Suprapubic skin (tissue), 4 donors: ENCODE results near the gene WFIKKN2. TPM values are rescaled to one million over a fixed set of nuclear protein-coding genes. Genes with fewer than 3 reads are reported as not detected.

Source experiments
- DNase-seq, 2 donors: peaks; one replicate each; pipeline ENCODE4 v3.0.0-alpha.2; 2019; ENCODE audit warnings: low spot score in 2 of 2
- H3K27ac ChIP-seq: fragments of 200-600 bp; sonication (generic); one replicate; pipeline ENCODE4 v1.5.1; 2019
- H3K27me3 ChIP-seq: fragments of 200-600 bp; sonication (generic); one replicate; pipeline ENCODE4 v1.5.1; 2019
- H3K36me3 ChIP-seq: fragments of 200-600 bp; sonication (generic); one replicate; pipeline ENCODE4 v1.5.1; 2019
- H3K4me1 ChIP-seq: fragments of 200-600 bp; sonication (generic); one replicate; pipeline ENCODE4 v1.5.1; 2019
- H3K4me3 ChIP-seq: fragments of 200-600 bp; sonication (generic); one replicate; pipeline ENCODE4 v1.5.1; 2019; ENCODE audit warnings: mild to moderate bottlenecking
- H3K9me3 ChIP-seq: fragments of 200-600 bp; sonication (generic); one replicate; pipeline ENCODE4 v1.5.1; 2019
- CTCF ChIP-seq, 2 donors: fragments of 200-600 bp in 1 of 2; fragments of 450-650 bp in 1 of 2; sonication (generic) in 1 of 2; IDR thresholded peaks; one replicate each; pipeline ENCODE4 v1.5.1; 2016 to 2019; ENCODE audit warnings: antibody characterized with exemption in 2 of 2, mild to moderate bottlenecking in 1 of 2, moderate library complexity in 1 of 2
- EP300 ChIP-seq: sonication (generic); formaldehyde crosslinking; IDR thresholded peaks from one replicate; pipeline ENCODE4 v1.6.1; 2017; ENCODE audit warnings: antibody characterized with exemption
- POLR2A ChIP-seq, 2 donors: fragments of 450-650 bp; IDR thresholded peaks; one replicate each; pipeline ENCODE4 v1.6.1; 2017; ENCODE audit warnings: antibody characterized with exemption in 2 of 2, mild to moderate bottlenecking in 2 of 2, moderate library complexity in 2 of 2
- POLR2AphosphoS5 ChIP-seq, 3 donors: sonication (generic); formaldehyde crosslinking; IDR thresholded peaks; one replicate each; pipeline ENCODE4 v1.6.1; 2017; ENCODE audit warnings: antibody characterized with exemption in 3 of 3
- WGBS: methylation state at CpG from one replicate; pipeline ENCODE4 v1.1.5; 2018; 5-methylcytosine and 5-hydroxymethylcytosine counted together
- total RNA-seq, 4 donors: library from RNA; depleted of rRNA; stranded (reverse); fragments of >200 nt; gene quantifications; one replicate each; pipeline ENCODE4 v1.1.0, GENCODE V29; 2016

WFIKKN2 gene
- total RNA-seq, 4 donors from 2014 or later, result 0.36 to 0.93 (median 0.65) TPM

GRCh38 chr17:50834429-50835300 is 721 bp upstream of the WFIKKN2 start:
- Histone ChIP-seq H3K4me3 (peak overlapping the region; percentile 6), H3K4me1 (peaks cover 13% of the 10 kb centered on the region), H3K9me3 (no peaks in the 10 kb centered on the region), H3K36me3 (no peaks in the 10 kb centered on the region), H3K27me3 (peaks cover 17% of the 10 kb centered on the region), H3K27ac (no peak overlapping the region)
- peak; percentile 56 to 76 for DNase-seq
- 81% methylated on average over 27 of the region's 38 CpGs for WGBS
- TF ChIP-seq POLR2AphosphoS5 (IDR thresholded peaks at IDR 0.05) (no peak), CTCF (IDR thresholded peaks at IDR 0.05) (no peak), POLR2A (IDR thresholded peaks at IDR 0.05) (no peak), EP300 (no peak)

- no peak for TF ChIP-seq POLR2AphosphoS5 (IDR thresholded peaks at IDR 0.05)
- no peak for TF ChIP-seq CTCF (IDR thresholded peaks at IDR 0.05)
- TF ChIP-seq EP300, result no peak
- TF ChIP-seq POLR2A (IDR thresholded peaks at IDR 0.05), result no peak
Observed at GRCh38 chr17:50836826-50837225, 1.4 kb downstream of the WFIKKN2 start.

GRCh38 chr17:50837286-50837979 is 2.0 kb downstream of the WFIKKN2 start:
- WGBS, result 100% methylated on average over 1 of the region's 7 CpGs
- no peak for TF ChIP-seq POLR2AphosphoS5 (IDR thresholded peaks at IDR 0.05)
- TF ChIP-seq EP300, result no peak
- TF ChIP-seq POLR2A (IDR thresholded peaks at IDR 0.05), result no peak
- no peak for TF ChIP-seq CTCF (IDR thresholded peaks at IDR 0.05)

More at GRCh38 chr17:50836826-50837225, 1.4 kb downstream of the WFIKKN2 start:
- DNase-seq, result peak in 1 of 2 donors; percentile 48
- Histone ChIP-seq H3K36me3 (no peaks in the 10 kb centered on the region), H3K27ac (no peak overlapping the region), H3K9me3 (no peaks in the 10 kb centered on the region), H3K4me3 (no peak overlapping the region), H3K4me1 (peaks cover 12% of the 10 kb centered on the region), H3K27me3 (peaks cover 17% of the 10 kb centered on the region)
- 84% methylated on average over 10 of the region's 11 CpGs for WGBS

GRCh38 chr17:50837980-50838954 is 2.9 kb downstream of the WFIKKN2 start:
- 69% methylated on average over 19 of the region's 21 CpGs for WGBS
- Histone ChIP-seq H3K4me3 (no peak overlapping the region), H3K27me3 (peaks cover 17% of the 10 kb centered on the region), H3K4me1 (peaks cover 12% of the 10 kb centered on the region), H3K27ac (no peak overlapping the region), H3K9me3 (no peaks in the 10 kb centered on the region), H3K36me3 (no peaks in the 10 kb centered on the region)
- TF ChIP-seq CTCF (IDR thresholded peaks at IDR 0.05) (no peak), POLR2AphosphoS5 (IDR thresholded peaks at IDR 0.05) (no peak), EP300 (no peak), POLR2A (IDR thresholded peaks at IDR 0.05) (no peak)
- DNase-seq, result peak in 1 of 2 donors; percentile 24

More at GRCh38 chr17:50837286-50837979, 2.0 kb downstream of the WFIKKN2 start:
- no peak overlapping the region for H3K27ac ChIP-seq
- no peaks in the 10 kb centered on the region for H3K9me3 ChIP-seq
- peaks cover 14% of the 10 kb centered on the region for H3K4me1 ChIP-seq
- no peak overlapping the region for H3K4me3 ChIP-seq
- no peaks in the 10 kb centered on the region for H3K36me3 ChIP-seq
- H3K27me3 ChIP-seq, result peaks cover 17% of the 10 kb centered on the region
- peak in 1 of 2 donors; percentile 61 for DNase-seq
